Left lung (tissue), 10 donors: ENCODE results near the gene HBQ1. TPM values are rescaled to one million over a fixed set of nuclear protein-coding genes. Genes with fewer than 3 reads are reported as not detected.

ENCODE experiments used
- ATAC-seq: fragments of 200-7000 bp; cut with Tn5 transposase; one replicate; pipeline ENCODE4 v1.9.1; 2020; ENCODE audit warnings: moderate library complexity
- DNase-seq, 4 donors: peaks; one replicate each; pipeline ENCODE4 v3.0.0-alpha.2; 2013 to 2020
- H3K27ac ChIP-seq, 2 donors: fragments of 200-600 bp; sonication (generic) in 1 of 2; one replicate each; pipeline versions ENCODE4 v1.5.0 to v1.8.0; 2020 to 2021
- H3K27me3 ChIP-seq, 2 donors: fragments of 200-600 bp; sonication (generic) in 1 of 2; one replicate each; pipeline versions ENCODE4 v1.5.0 to v1.8.0; 2020 to 2021
- H3K36me3 ChIP-seq, 2 donors: fragments of 200-600 bp; sonication (generic) in 1 of 2; one replicate each; pipeline versions ENCODE4 v1.5.0 to v1.8.0; 2020 to 2021
- H3K4me1 ChIP-seq, 2 donors: fragments of 200-600 bp; one replicate each; pipeline ENCODE4 v1.8.0; 2021
- H3K4me3 ChIP-seq, 2 donors: fragments of 200-600 bp; sonication (generic) in 1 of 2; one replicate each; pipeline versions ENCODE4 v1.5.0 to v1.8.0; 2020 to 2021; ENCODE audit warnings: mild to moderate bottlenecking in 1 of 2
- H3K9me3 ChIP-seq, 2 donors: fragments of 200-600 bp; sonication (generic) in 1 of 2; one replicate each; pipeline versions ENCODE4 v1.5.0 to v1.8.0; 2020 to 2021
- CTCF ChIP-seq, 2 donors: fragments of 200-600 bp; sonication (generic) in 1 of 2; IDR thresholded peaks; one replicate each; pipeline versions ENCODE4 v1.5.0 to v1.8.0; 2021; ENCODE audit warnings: antibody characterized with exemption in 2 of 2
- intact Hi-C, 2 donors: fragments of 100-400 bp; cut with DNase I; formaldehyde crosslinking; loops; one replicate each; pipeline versions ENCODE4 v1.11.2 to v1.14.2; 2022
- polyA plus RNA-seq, 6 donors: library from polyadenylated mRNA; unstranded; fragments of 120-200 nt; gene quantifications; one replicate each; pipeline ENCODE4 v1.2.1, GENCODE V29; 2013; ENCODE audit not compliant: insufficient read length in 6 of 6
- total RNA-seq, 2 donors: library from RNA; stranded (reverse); fragmentation: NEBNext Ultra II Directional; extraction: Animal tissue kit (Norgen Biotek cat#: 25700); gene quantifications; one replicate each; pipeline ENCODE4 v1.2.1, GENCODE V29; 2021
- donor health status: DM: no; HTN: yes; CAD: no.
- donor health status: DM: no; HTN: no; CAD: no.

HBQ1 gene
- total and polyA plus RNA-seq, 8 donors: 0.42 to 1.8 (median 1.1) TPM; not detected in 2

- ATAC-seq: no peak
- Histone ChIP-seq H3K4me1 (no peaks in the 10 kb centered on the region), H3K9me3 (no peaks in the 10 kb centered on the region), H3K27me3 (no peaks in the 10 kb centered on the region), H3K36me3 (peaks cover 0 to 62% of the 10 kb centered on the region in 2 donors), H3K27ac (no peak overlapping the region), H3K4me3 (no peak overlapping the region)
- intact Hi-C loops: no loop called here
- TF ChIP-seq CTCF (IDR thresholded peaks at IDR 0.05): no peak
- DNase-seq: no peak
Observed at GRCh38 chr16:187330-187729, 7.1 kb downstream of the HBQ1 start.

- intact Hi-C loops: no loop called here
- no peak for ATAC-seq
- no peak for TF ChIP-seq CTCF (IDR thresholded peaks at IDR 0.05)
- no peak overlapping the region for H3K27ac ChIP-seq
- no peaks in the 10 kb centered on the region for H3K27me3 ChIP-seq
- H3K4me3 ChIP-seq: no peak overlapping the region
- H3K9me3 ChIP-seq: no peaks in the 10 kb centered on the region
- no peaks in the 10 kb centered on the region for H3K4me1 ChIP-seq
- H3K36me3 ChIP-seq: peaks cover 0 to 76% of the 10 kb centered on the region in 2 donors
- no peak for DNase-seq
Observed at GRCh38 chr16:188674-189073, 8.4 kb downstream of the HBQ1 start.

- intact Hi-C loops: no loop called here
- DNase-seq: no peak
- ATAC-seq: no peak
- TF ChIP-seq CTCF (IDR thresholded peaks at IDR 0.05): no peak
- no peaks in the 10 kb centered on the region for H3K9me3 ChIP-seq
- no peak overlapping the region for H3K27ac ChIP-seq
- no peaks in the 10 kb centered on the region for H3K4me1 ChIP-seq
- no peaks in the 10 kb centered on the region for H3K27me3 ChIP-seq
- peaks cover 0 to 86% of the 10 kb centered on the region in 2 donors for H3K36me3 ChIP-seq
- H3K4me3 ChIP-seq: no peak overlapping the region
Observed at GRCh38 chr16:189604-190186, 9.4 kb downstream of the HBQ1 start.

- no peak for TF ChIP-seq CTCF (IDR thresholded peaks at IDR 0.05)
- Histone ChIP-seq H3K27ac (no peak overlapping the region), H3K36me3 (peaks cover 0 to 98% of the 10 kb centered on the region in 2 donors), H3K27me3 (no peaks in the 10 kb centered on the region), H3K4me1 (no peaks in the 10 kb centered on the region), H3K4me3 (no peak overlapping the region), H3K9me3 (no peaks in the 10 kb centered on the region)
- no peak for ATAC-seq
- no peak for DNase-seq
- intact Hi-C loops: no loop called here
Observed at GRCh38 chr16:191831-192230, 11.6 kb downstream of the HBQ1 start.

- no peak overlapping the region for H3K4me3 ChIP-seq
- no peaks in the 10 kb centered on the region for H3K4me1 ChIP-seq
- TF ChIP-seq CTCF (IDR thresholded peaks at IDR 0.05): no peak
- no peaks in the 10 kb centered on the region for H3K27me3 ChIP-seq
- DNase-seq (peak in 1 of 4 donors; percentile 19), ATAC-seq (no peak)
- intact Hi-C loops: no loop called here
- H3K9me3 ChIP-seq: no peaks in the 10 kb centered on the region
- no peak overlapping the region for H3K27ac ChIP-seq
- peaks cover 0 to 100% of the 10 kb centered on the region in 2 donors for H3K36me3 ChIP-seq
Observed at GRCh38 chr16:192686-193085, 12.4 kb downstream of the HBQ1 start.
